HepG2 (cell line): ENCODE data around the gene FGF19. TPM values are rescaled to one million over a fixed set of nuclear protein-coding genes. Genes with fewer than 3 reads are reported as not detected.

Experiments used
- REST ChIP-seq, 2 experiments: IDR thresholded peaks; 2 replicates each; pipeline ENCODE4 v1.6.1; 2011 to 2012; ENCODE audit warnings: low read length in 2 of 2, borderline replicate concordance in 1 of 2, low read depth in 1 of 2, mild to moderate bottlenecking in 1 of 2, moderate library complexity in 1 of 2
- ZBTB14 ChIP-seq: sonication (generic); formaldehyde crosslinking; IDR thresholded peaks from 2 replicates; pipeline ENCODE4 v1.4.0; 2020; ENCODE audit warnings: missing genetic modification reagents
- polyA plus RNA-seq, 8 experiments: library from polyadenylated mRNA; depleted of rRNA in 3 of 8; stranded (reverse) in 7 of 8; unstranded in 1 of 8; fragments of >200 nt; fragmentation: Illumina TruSeq in 4 of 8; extraction: Trizol in 4 of 8; gene quantifications; 2 replicates each; pipeline versions ENCODE4 v1.2.1 to v1.2.3, GENCODE V29; 2011 to 2016; ENCODE audit warnings: low read depth in 4 of 8, missing spikeins in 1 of 8, mixed read lengths in 1 of 8; ENCODE audit not compliant: insufficient read depth in 1 of 8
- total RNA-seq, 5 experiments: library from RNA; depleted of rRNA; stranded (reverse); fragments of >200 nt; fragmentation: Illumina TruSeq; extraction: Trizol; gene quantifications; 2 replicates each; pipeline ENCODE4 v1.2.3, GENCODE V29; 2016; ENCODE audit warnings: low read depth in 1 of 5
- TF ChIP-seq, protein P1 (sequence below): sonication (generic); formaldehyde crosslinking; IDR thresholded peaks from 2 replicates; pipeline ENCODE4 v1.4.0; 2020; ENCODE audit warnings: missing genetic modification reagents

Gene FGF19
- total and polyA plus RNA-seq, 2 of the 13 experiments (the other 11 are each of a cell fraction or from before 2014, with no cell fraction given) = 0.07 TPM; not detected in 1

DNA sequence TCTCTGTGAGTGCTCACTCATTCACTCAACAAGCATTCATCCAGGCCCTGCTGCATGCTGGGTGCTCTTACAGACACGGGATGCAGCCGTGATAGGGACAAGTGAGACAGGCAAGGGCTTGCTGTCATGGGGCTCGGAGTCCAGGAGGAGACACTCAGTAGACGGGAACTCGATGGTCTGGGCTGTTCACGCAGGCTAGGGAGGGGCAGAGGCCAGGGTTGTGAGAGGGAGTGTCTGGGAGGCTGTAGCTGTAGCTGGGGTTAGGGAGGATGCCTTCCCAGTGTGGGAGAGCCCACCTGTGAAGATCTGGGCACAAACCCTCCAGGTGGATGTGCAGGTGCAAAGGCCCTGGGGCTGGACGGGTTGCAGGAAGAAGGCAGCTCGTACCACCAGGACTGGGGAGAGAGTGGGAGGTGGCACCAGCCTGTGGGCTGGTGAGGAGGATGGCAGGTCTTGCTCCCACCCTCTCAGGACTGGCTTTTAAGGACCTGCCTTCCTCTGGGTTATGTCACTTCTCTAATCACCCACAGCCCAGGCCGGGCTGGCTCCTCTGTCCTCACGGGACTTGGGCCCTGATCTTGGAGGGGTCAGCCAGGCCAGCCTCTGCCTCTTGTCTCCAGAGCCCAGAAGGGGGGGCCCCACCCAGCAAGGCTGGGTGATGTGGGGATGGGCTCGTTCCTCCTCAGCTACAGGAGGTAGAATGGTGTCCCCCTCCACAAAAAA lies 47.2 kb upstream of the FGF19 start (continued):
- TF ChIP-seq, protein P1, sequence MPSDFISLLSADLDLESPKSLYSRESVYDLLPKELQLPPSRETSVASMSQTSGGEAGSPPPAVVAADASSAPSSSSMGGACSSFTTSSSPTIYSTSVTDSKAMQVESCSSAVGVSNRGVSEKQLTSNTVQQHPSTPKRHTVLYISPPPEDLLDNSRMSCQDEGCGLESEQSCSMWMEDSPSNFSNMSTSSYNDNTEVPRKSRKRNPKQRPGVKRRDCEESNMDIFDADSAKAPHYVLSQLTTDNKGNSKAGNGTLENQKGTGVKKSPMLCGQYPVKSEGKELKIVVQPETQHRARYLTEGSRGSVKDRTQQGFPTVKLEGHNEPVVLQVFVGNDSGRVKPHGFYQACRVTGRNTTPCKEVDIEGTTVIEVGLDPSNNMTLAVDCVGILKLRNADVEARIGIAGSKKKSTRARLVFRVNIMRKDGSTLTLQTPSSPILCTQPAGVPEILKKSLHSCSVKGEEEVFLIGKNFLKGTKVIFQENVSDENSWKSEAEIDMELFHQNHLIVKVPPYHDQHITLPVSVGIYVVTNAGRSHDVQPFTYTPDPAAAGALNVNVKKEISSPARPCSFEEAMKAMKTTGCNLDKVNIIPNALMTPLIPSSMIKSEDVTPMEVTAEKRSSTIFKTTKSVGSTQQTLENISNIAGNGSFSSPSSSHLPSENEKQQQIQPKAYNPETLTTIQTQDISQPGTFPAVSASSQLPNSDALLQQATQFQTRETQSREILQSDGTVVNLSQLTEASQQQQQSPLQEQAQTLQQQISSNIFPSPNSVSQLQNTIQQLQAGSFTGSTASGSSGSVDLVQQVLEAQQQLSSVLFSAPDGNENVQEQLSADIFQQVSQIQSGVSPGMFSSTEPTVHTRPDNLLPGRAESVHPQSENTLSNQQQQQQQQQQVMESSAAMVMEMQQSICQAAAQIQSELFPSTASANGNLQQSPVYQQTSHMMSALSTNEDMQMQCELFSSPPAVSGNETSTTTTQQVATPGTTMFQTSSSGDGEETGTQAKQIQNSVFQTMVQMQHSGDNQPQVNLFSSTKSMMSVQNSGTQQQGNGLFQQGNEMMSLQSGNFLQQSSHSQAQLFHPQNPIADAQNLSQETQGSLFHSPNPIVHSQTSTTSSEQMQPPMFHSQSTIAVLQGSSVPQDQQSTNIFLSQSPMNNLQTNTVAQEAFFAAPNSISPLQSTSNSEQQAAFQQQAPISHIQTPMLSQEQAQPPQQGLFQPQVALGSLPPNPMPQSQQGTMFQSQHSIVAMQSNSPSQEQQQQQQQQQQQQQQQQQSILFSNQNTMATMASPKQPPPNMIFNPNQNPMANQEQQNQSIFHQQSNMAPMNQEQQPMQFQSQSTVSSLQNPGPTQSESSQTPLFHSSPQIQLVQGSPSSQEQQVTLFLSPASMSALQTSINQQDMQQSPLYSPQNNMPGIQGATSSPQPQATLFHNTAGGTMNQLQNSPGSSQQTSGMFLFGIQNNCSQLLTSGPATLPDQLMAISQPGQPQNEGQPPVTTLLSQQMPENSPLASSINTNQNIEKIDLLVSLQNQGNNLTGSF (CRISPR knock-in tag) = no peak
- TF ChIP-seq REST (IDR thresholded peaks at IDR 0.05; ENCODE audit: borderline replicate concordance in 1 of 2, low read depth in 1 of 2, low read length in 2 of 2) (no peak), ZBTB14 (CRISPR knock-in tag) (no peak)
